HG03457 (cell line): ENCODE results near the gene FCHO2.
"Not testable (repeated sequence)": the region's sequence is repeated elsewhere in the genome, so short reads cannot be mapped to it uniquely, and the experiment has no call there.

Source experiments
- ATAC-seq: cut with Tn5 transposase; IDR thresholded peaks from one replicate; pipeline ENCODE4 v1.9.1; 2021; ENCODE audit warnings: moderate number of reproducible peaks; ENCODE audit not compliant: unreplicated experiment

Gene FCHO2

GRCh38 chr5:72955143-72955767 is 586 bp upstream of the FCHO2 start:
- ATAC-seq = peak; percentile 30

DNA sequence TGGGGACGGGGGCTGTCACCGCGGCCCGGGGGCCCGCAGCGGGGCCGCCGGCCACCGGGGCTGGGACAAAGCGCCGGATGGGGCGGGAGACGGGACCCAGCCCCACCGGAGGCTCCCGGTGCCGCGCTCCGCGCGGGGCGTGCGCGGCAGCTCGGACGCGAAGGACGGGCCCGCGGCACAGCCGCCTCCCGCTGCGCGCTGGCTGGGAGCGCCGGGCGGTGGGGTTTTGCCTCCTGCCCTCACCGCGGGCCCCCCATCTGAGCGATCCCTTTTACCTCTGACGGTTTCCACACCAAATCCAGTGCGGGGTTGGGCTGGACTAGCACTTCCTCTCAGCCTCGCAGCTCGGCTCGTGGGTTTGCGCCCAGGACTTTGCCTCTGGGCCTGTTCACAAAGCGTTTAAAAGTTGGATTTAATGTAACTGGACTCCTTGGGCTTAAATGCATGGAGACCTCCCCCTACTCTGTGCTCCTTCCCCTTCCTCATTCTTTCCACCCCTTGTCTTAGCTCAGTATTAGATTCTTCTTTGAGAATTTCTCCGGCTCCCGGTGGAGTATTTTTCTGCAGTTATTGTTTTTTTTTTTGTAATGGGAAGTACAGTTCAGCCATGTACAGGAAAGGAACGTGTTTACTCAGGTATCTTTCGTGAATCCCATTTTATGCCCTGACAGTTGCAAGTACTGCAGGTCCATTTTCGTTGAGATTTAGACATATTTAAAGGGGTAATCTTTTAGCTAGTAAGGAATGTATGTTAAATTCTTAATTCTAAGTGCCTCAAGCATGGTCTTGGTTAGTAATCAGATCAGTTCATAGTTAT is 691 bp downstream of the FCHO2 start:
- ATAC-seq = peak; percentile 28

- no peak for ATAC-seq
Observed at GRCh38 chr5:72957337-72957736, 1.5 kb downstream of the FCHO2 start.

DNA sequence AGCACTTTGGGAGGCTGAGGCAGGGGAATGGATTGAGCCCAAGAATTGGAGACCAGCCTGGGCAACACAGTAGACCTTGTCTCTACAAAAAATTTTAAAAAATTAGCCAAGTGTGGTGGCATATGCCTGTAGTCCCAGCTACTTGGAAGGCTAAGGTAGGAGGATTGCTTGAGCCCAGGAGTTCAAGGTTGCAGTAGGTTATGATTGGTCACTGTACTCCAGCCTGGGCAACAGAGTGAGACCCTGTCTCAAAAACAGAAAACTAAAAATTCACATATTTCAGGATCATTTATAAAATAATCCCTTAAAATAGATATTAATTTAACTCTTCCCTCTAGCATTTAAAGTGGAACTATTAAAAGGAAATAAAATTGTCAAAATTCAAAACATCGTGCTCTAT is 3.4 kb downstream of the FCHO2 start:
- no peak for ATAC-seq

GRCh38 chr5:72974481-72974880 is 18.6 kb downstream of the FCHO2 start:
- ATAC-seq = not testable (repeated sequence)

GRCh38 chr5:72976810-72977209 is 21.0 kb downstream of the FCHO2 start:
- ATAC-seq = not testable (repeated sequence)

GRCh38 chr5:72985719-72986118 is 29.9 kb downstream of the FCHO2 start:
- ATAC-seq = no peak

DNA sequence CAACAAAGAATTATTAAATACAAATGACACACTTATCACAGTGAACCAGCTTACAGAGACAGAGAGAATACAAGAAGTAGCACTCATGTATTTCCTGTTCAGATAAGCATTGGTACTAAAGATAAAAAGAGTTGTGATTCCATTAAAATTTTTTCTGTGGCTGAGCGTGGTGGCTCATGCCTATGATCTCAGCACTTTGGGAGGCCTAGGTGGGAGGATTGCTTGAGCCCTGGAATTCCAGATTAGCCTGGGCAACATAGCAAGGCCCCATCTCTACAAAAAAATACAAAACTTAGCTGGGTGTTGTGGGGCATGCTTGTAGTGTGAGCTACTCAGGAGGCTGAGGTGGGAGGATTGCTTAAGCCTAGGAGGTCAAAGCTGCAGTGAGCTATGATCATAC is 32.9 kb downstream of the FCHO2 start:
- ATAC-seq = no peak

DNA sequence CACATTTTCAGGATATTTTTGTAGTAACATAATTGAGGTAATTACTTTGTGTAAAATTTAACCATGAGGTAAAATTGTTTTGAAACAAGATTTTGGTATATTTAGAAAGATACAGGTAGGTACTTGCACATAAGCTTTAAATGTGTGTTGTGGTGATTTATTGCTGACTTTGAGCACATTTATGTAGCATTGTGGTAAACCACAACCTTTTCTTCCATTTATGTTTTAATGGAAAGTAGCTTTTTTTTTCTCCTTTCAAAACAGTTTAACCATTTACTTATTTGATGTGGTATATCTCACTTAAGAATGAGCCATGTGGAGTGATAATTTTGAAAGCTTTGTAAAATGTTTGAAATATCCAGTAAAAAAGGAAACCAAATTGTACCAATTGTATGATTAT is 35.6 kb downstream of the FCHO2 start:
- ATAC-seq = no peak

DNA sequence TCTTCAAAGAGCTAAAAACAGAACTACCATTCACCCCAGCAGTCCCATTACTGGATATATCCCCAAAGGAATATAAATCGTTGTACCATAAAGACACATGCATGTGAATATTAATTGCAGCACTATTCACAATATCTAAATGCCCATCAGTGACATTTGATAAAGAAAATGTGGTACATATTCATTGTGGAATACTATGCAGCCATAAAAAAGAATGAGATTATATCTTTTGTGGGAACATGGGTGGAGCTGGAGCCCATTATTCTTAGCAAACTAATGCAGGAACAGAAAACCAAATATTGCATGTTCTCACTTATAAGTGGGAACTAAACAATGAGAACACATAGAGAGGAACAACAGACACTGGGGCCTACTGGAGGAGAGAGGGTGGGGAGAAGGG is 38.7 kb downstream of the FCHO2 start:
- no peak for ATAC-seq

- no peak for ATAC-seq
Observed at GRCh38 chr5:72996632-72997031, 40.8 kb downstream of the FCHO2 start.

DNA sequence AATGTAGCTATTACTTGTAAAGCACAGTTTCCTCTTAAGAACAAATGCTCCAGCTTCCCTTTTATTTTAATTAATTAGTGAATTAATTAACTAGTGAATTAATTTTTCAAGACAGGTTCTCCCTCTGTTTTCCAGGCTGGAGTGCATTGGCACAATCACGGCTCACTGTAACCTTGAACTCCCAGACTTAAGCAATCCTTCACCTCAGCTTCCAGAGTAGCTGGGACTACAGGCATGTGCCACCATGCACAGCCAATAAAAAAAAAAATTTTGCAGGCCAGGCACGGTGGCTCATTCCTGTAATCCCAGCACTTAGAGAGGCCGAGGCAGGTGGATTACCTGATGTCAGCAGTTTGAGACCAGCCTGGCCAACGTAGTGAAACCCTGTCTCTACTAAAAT is 44.1 kb downstream of the FCHO2 start:
- no peak for ATAC-seq

DNA sequence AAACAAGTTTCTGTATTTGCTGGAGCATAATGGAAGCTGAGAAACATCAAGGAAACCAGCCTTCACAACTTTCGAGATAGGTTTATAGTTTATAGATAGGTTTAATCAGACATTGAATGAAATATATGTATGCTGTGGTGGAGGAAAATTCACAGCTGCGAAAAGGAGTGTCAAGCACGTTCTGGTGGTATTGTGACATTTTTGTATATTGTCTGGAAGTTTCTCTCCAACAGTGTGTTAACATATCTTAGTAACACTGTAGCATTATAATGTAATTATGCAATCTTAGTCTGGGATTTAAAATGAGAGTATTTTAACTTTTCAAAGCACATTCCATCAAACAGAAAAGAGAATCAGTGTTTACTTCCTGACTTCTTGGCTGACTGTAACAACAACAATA is 50.0 kb downstream of the FCHO2 start:
- ATAC-seq = no peak

DNA sequence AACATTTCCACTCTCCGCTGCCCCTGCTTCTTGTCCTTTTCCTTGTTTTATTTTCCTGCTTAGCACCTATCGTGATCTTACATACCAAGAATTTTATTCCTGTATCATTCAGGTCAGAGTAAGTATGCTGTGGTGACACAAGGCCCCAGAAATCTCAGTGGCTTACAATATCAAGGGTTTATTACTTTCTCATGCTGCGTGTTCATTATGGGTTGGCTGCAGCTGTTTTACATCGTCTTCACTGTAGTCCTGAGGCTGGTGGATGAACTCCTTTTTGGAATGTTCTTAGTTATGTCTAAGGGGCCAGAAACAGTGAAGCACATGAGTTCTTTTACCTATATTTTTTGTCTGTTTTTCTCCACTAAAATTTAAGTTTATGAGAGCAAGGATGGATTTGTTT is 51.2 kb downstream of the FCHO2 start:
- no peak for ATAC-seq

DNA sequence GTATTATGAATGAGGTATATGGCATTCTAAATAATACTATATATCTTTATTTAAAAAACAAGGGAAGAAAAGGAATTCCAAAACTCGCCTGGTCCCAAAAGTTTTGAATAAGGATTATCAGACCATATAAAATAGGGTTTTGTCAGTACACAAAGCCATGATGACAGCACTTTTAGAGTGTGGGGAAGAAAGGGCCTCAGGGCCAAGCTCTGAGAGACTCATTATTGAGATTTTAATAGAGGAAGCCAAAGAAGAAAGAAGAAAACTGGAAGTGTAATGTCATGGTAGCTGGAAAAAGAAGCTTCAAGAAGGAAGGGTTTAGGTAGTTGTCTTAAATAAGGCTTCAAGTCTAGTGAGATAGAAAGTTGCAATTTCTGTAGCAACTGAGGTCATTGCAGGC is 53.0 kb downstream of the FCHO2 start:
- no peak for ATAC-seq

- not testable (repeated sequence) for ATAC-seq
Observed at GRCh38 chr5:73011612-73012011, 55.8 kb downstream of the FCHO2 start.

- ATAC-seq = no peak
Observed at GRCh38 chr5:73018892-73019291, 63.1 kb downstream of the FCHO2 start.

DNA sequence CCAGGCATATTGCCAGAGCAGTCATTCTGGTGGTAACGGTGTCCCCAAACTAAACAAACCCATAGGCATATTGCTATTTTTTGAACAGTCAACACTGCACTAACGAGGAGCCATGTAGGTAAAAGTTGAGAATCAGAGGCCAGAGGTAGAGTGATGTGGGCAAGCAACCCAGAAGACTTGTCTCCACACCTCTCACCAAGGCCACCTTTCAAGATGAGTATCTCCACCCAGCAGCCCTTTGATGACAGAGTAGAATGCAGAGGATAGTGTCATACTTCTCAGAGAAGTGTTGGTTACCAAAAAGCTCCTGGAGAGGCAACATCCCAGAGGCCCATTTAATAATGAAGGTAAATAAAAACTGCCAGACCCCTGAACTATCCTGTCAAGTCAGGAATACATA is 63.9 kb downstream of the FCHO2 start:
- no peak for ATAC-seq

- ATAC-seq = no peak
Observed at GRCh38 chr5:73022471-73023169, 66.8 kb downstream of the FCHO2 start.

DNA sequence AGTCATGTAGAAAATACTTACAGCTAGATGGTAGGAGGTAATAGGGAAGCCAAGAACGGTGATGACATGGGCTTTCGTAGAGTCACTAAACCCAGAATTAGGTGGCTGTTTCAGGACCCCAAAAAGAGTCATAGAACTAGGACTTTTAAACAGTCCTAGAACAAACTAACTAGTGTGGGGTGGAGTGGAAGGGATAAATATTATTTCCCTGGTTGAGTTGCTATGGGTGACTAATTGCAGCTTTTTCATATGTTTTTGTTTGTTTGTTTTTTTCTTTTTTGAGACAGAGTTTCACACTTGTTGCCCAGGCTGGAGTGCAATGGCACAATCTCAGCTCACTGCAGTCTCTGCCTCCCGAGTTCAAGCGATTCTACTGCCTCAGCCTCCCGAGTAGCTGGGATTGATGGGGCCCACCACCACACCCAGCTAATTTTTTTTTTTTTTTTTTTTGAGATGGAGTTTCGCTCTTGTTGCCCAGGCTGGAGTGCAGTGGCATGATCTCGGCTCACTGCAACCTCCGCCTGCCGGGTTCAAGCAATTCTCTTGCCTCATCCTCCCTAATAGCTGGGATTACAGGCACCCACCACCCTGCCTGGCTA is 69.2 kb downstream of the FCHO2 start:
- not testable (repeated sequence) for ATAC-seq

GRCh38 chr5:73027361-73027760 is 71.5 kb downstream of the FCHO2 start:
- no peak for ATAC-seq

- ATAC-seq = no peak
Observed at GRCh38 chr5:73027816-73028215, 72.0 kb downstream of the FCHO2 start.
